Adrenal gland (tissue), 12 donors: ENCODE measurements around the gene GHRHR. TPM values are rescaled to one million over a fixed set of nuclear protein-coding genes. Genes with fewer than 3 reads are reported as not detected.
A peak's percentile ranks its signal among the peaks of the same experiment; 100 is the strongest.

Experiments used
- DNase-seq, 7 donors: peaks; one replicate each; pipeline ENCODE4 v3.0.0-alpha.2; 2019 to 2020
- H3K27ac ChIP-seq, 5 donors: fragments of 200-600 bp; sonication (generic) in 4 of 5; 1 replicate in 3 of 5; 2 replicates in 2 of 5; pipeline versions ENCODE4 v1.5.1 to v1.8.0; 2016 to 2020; ENCODE audit warnings: mild to moderate bottlenecking in 1 of 5
- H3K27me3 ChIP-seq: fragments of 200-600 bp; 2 replicates; pipeline ENCODE4 v1.8.0; 2021
- H3K36me3 ChIP-seq, 2 donors: fragments of 200-600 bp; replicated peaks in 1 of 2; 1 replicate in 1 of 2; 2 replicates in 1 of 2; pipeline versions ENCODE4 v1.5.1 to v1.8.0; 2018 to 2022
- H3K4me1 ChIP-seq, 2 donors: fragments of 200-600 bp; replicated peaks in 1 of 2; 1 replicate in 1 of 2; 2 replicates in 1 of 2; pipeline versions ENCODE4 v1.5.1 to v1.8.0; 2018 to 2021
- H3K4me3 ChIP-seq, 4 donors: fragments of 200-600 bp; sonication (generic) in 3 of 4; one replicate each; pipeline ENCODE4 v1.5.1; 2016 to 2018
- H3K9me3 ChIP-seq, 3 donors: fragments of 200-600 bp; sonication (generic) in 1 of 3; replicated peaks in 1 of 3; 1 replicate in 2 of 3; 2 replicates in 1 of 3; pipeline versions ENCODE4 v1.5.1 to v1.8.0; 2016 to 2021
- POLR2A ChIP-seq, 2 donors: fragments of 450-650 bp; IDR thresholded peaks; one replicate each; pipeline ENCODE4 v1.6.1; 2017; ENCODE audit warnings: antibody characterized with exemption in 2 of 2, mild to moderate bottlenecking in 2 of 2, moderate library complexity in 1 of 2
- WGBS, 4 donors: extraction: QIAGEN DNeasy Blood & Tissue Kit in 2 of 4; methylation state at CpG; one replicate each; pipeline versions ENCODE4 v1.1.5 to v1.1.7; 2013 to 2017; 5-methylcytosine and 5-hydroxymethylcytosine counted together
- intact Hi-C, 2 donors: fragments of 100-400 bp; cut with DNase I; formaldehyde crosslinking; loops; one replicate each; pipeline versions ENCODE4 v1.14.1 to v1.15.0; 2022 to 2023
- polyA plus RNA-seq, 3 donors: library from polyadenylated mRNA; stranded (reverse); fragments of 200-250 nt in 2 of 3; fragments of 350-450 nt in 1 of 3; fragmentation: Illumina TruSeq in 1 of 3; extraction: RNeasy Lipid Tissue Mini Kit (QIAGEN cat#74804) in 1 of 3; gene quantifications; one replicate each; pipeline ENCODE4 v1.2.3, GENCODE V29; 2013 to 2014
- total RNA-seq, 9 donors: library from RNA; depleted of rRNA in 4 of 9; stranded (reverse); fragments of >200 nt in 4 of 9; fragments of 120-200 nt in 1 of 9; fragmentation: NEBNext Ultra II Directional in 1 of 9; extraction: Animal tissue kit (Norgen Biotek cat#: 25700) in 1 of 9; gene quantifications; one replicate each; pipeline versions ENCODE4 v1.1.0 to v1.2.4, GENCODE V29; 2013 to 2023
- TF ChIP-seq, protein P1 (sequence below), 6 experiments: fragments of 450-650 bp in 4 of 6; fragments of 200-600 bp in 2 of 6; sonication (generic) in 1 of 6; IDR thresholded peaks; 1 replicate in 5 of 6; 2 replicates in 1 of 6; pipeline versions ENCODE4 v1.5.1 to v1.8.0; 2016 to 2021; ENCODE audit warnings: antibody characterized with exemption in 6 of 6, mild to moderate bottlenecking in 2 of 6, moderate library complexity in 1 of 6
- donor health status: healthy with polysubstance abuse.
- donor health status: Bipolar disorder and iron deficiency.
- donor health status: DM: yes; HTN: yes; CAD: no.
- donor health status: DM: no; HTN: no; CAD: no.
- donor health status: DM: no; HTN: no; CAD: no.
- donor health status: DM: yes; HTN: yes; CAD: no.

GHRHR gene
- total and polyA plus RNA-seq, 12 donors, result 0.33 to 11.5 (median 0.64) TPM; not detected in 6

DNA sequence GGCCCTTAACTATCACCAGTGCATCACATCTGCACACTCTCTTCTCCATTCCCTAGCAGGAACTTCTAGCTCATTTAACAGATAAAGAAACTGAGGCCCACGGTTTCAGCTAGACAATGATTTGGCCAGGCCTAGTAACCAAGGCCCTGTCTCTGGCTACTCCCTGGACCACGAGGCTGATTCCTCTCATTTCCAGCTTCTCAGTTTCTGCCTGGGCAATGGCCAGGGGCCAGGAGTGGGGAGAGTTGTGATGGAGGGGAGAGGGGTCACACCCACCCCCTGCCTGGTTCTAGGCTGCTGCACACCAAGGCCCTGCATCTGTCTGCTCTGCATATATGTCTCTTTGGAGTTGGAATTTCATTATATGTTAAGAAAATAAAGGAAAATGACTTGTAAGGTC, 38.6 kb upstream of the GHRHR start:
- no peak for TF ChIP-seq POLR2A (IDR thresholded peaks at IDR 0.05)
- TF ChIP-seq, protein P1, sequence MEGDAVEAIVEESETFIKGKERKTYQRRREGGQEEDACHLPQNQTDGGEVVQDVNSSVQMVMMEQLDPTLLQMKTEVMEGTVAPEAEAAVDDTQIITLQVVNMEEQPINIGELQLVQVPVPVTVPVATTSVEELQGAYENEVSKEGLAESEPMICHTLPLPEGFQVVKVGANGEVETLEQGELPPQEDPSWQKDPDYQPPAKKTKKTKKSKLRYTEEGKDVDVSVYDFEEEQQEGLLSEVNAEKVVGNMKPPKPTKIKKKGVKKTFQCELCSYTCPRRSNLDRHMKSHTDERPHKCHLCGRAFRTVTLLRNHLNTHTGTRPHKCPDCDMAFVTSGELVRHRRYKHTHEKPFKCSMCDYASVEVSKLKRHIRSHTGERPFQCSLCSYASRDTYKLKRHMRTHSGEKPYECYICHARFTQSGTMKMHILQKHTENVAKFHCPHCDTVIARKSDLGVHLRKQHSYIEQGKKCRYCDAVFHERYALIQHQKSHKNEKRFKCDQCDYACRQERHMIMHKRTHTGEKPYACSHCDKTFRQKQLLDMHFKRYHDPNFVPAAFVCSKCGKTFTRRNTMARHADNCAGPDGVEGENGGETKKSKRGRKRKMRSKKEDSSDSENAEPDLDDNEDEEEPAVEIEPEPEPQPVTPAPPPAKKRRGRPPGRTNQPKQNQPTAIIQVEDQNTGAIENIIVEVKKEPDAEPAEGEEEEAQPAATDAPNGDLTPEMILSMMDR (IDR thresholded peaks at IDR 0.05), result no peak
- H3K27me3 ChIP-seq, result no peaks in the 10 kb centered on the region
- WGBS, 4 donors, result 71 to 88% (median 79%) methylated on average over 2 of the region's 2 CpGs
- peaks cover 0 to 16% of the 10 kb centered on the region in 2 donors for H3K4me1 ChIP-seq
- no peak overlapping the region for H3K27ac ChIP-seq
- H3K4me3 ChIP-seq, result no peak overlapping the region
- intact Hi-C loops, result no loop called here
- no peaks in the 10 kb centered on the region for H3K9me3 ChIP-seq
- H3K36me3 ChIP-seq, result no peaks in the 10 kb centered on the region
- DNase-seq, result peak in 2 of 7 donors; percentile 3 to 39

DNA sequence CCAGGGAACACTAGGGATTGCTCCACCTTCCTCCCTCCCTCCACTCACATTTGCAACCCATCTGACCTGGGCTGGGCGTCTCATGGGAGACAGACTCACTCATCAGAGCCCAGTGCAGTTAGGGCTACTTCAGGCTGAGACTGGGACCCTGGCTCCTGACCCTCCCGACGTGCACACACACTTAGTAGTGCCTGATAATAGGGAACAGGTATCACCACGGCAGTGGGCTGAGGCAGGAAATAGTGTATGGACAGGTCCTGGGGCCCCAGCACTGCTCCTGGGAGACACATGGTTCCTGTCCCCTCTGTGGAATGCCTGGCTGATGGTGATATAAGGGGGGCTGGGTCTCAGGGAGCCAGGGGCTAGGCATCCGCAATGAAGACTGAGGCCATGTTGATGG, 37.8 kb upstream of the GHRHR start:
- H3K27ac ChIP-seq, result peak overlapping the region in 1 of 5 donors; percentile 35
- TF ChIP-seq POLR2A (IDR thresholded peaks at IDR 0.05), result no peak
- TF ChIP-seq, protein P1 (IDR thresholded peaks at IDR 0.05), result no peak
- 63 to 90% (median 77%) methylated on average over 2 to 5 of the region's 5 CpGs for WGBS, 4 donors
- no peaks in the 10 kb centered on the region for H3K36me3 ChIP-seq
- no peaks in the 10 kb centered on the region for H3K9me3 ChIP-seq
- H3K4me3 ChIP-seq, result no peak overlapping the region
- intact Hi-C loops, result no loop called here
- peak in 2 of 7 donors; percentile 20 to 33 for DNase-seq
- peaks cover 0 to 8% of the 10 kb centered on the region in 2 donors for H3K4me1 ChIP-seq
- H3K27me3 ChIP-seq, result no peaks in the 10 kb centered on the region

DNA sequence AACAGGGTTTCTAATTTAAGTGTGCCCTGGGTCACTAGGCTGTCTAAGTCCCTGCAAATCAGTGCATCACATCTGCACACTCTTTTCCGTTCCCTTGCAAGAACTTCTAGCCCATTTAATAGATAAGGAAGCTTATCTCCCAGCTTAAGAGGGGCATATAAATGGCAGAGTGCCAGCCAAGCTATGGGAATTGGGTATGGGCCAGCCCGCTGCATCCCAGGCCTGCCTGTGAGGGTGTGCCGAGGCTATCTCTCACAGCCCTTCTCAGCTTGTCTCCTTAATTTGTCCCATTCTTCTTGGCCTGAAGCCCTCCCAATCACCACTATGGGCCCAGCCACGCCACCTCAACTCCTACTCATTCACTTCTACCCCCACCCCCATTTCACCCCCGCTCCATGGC, 37.4 kb upstream of the GHRHR start:
- intact Hi-C loops, result no loop called here
- 81 to 94% (median 89%) methylated on average over 5 of the region's 5 CpGs for WGBS, 4 donors
- Histone ChIP-seq H3K4me1 (peaks cover 0 to 4% of the 10 kb centered on the region in 2 donors), H3K9me3 (no peaks in the 10 kb centered on the region), H3K36me3 (no peaks in the 10 kb centered on the region), H3K27me3 (no peaks in the 10 kb centered on the region), H3K4me3 (no peak overlapping the region), H3K27ac (no peak overlapping the region)
- peak in 5 of 7 donors; percentile 16 to 70 (median 40) for DNase-seq
- TF ChIP-seq, protein P1 (IDR thresholded peaks at IDR 0.05), result no peak
- no peak for TF ChIP-seq POLR2A (IDR thresholded peaks at IDR 0.05)

DNA sequence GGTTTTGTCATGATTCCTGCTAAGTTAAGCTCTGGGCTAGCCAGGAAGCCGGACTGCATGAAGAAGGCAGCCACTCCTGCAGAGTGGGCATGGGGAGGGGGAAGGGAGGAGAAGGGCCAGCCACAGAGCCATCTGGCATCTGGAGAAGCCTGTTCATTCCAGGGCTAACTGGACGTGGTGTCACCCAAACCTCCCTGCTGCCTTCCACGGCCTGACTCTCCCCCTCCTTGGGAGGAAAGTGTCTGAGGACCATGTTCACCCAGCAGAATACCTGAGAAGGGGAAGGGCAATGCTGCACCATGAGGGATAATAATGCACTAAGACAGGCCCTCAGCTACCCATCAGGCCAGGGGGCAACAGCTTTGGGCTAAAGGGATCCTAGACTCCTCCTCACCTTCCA, 36.7 kb upstream of the GHRHR start:
- no peaks in the 10 kb centered on the region for H3K4me1 ChIP-seq
- H3K27me3 ChIP-seq, result no peaks in the 10 kb centered on the region
- no peaks in the 10 kb centered on the region for H3K36me3 ChIP-seq
- no peak for TF ChIP-seq POLR2A (IDR thresholded peaks at IDR 0.05)
- TF ChIP-seq, protein P1 (IDR thresholded peaks at IDR 0.05), result no peak
- intact Hi-C loops, result no loop called here
- H3K9me3 ChIP-seq, result no peaks in the 10 kb centered on the region
- H3K27ac ChIP-seq, result no peak overlapping the region
- H3K4me3 ChIP-seq, result no peak overlapping the region
- peak in 2 of 7 donors; percentile 11 to 37 for DNase-seq
- 84 to 91% (median 86%) methylated on average over 1 to 3 of the region's 3 CpGs; no CpG with 5 or more reads in 1 of the 4 donors for WGBS, 4 donors
